ENCODE measurements around the gene DTX2.
"Not testable (repeated sequence)": the region's sequence is repeated elsewhere in the genome, so short reads cannot be mapped to it uniquely, and the experiment has no call there.

The DTX2 gene

GRCh38 chr7:76464959-76465358, 3.5 kb downstream of the DTX2 start:
- CTCF ChIA-PET; H3K4me3 ChIP-seq (ENCODE audit: low read depth, low read length); DNase-seq (ENCODE audit: low read depth, low spot score); POLR2A ChIA-PET: not testable (repeated sequence)

DNA sequence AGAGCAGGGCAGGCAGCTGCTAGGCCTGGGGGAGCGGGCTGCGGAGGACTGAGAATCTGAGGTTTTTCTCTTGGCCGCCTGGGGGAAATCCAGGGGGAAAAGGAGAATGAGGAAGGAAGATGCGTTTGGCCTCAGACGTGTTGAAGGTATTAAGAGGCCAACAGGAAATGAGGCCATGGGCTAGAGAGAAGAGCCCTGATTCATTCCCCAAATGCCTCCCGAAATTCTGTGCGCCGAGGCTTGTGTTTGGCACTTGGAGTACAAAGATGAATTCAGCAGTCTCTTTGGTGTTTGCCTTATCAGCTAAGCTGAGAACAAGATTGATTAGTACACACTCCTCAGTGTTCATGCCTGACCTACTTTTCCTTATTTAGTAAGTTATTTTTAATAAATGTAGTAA, 4.4 kb downstream of the DTX2 start:
- DNase-seq (ENCODE audit: low read depth, low spot score); CTCF ChIA-PET; H3K4me3 ChIP-seq (ENCODE audit: low read depth, low read length); POLR2A ChIA-PET: not testable (repeated sequence)

- H3K4me3 ChIP-seq (ENCODE audit: low read depth, low read length); DNase-seq (ENCODE audit: low read depth, low spot score); POLR2A ChIA-PET; CTCF ChIA-PET: not testable (repeated sequence)
Observed at GRCh38 chr7:76467743-76468404, 6.4 kb downstream of the DTX2 start.

GRCh38 chr7:76471556-76472221, 10.2 kb downstream of the DTX2 start:
- CTCF ChIA-PET; DNase-seq (ENCODE audit: low read depth, low spot score); H3K4me3 ChIP-seq (ENCODE audit: low read depth, low read length); POLR2A ChIA-PET: not testable (repeated sequence)

DNA sequence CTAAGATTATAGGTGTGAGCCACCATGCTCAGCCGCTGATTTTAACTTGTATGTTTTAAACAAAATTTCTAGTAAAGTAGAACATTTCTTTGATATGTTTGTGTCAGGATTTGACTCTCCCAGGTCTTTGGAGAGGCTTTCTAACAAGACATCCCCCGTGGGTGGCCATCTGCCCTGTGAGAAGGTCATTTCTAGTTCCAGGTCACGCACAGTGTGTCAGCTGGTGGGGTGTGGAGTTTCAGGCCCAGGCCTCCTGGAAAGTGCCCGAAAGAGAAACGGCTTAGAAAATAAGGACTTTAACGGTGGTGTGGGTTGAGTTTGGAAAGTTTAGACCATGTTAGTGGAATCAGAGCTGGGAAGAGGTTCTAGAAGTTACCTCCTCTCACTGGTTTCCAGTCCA, 11.6 kb downstream of the DTX2 start:
- H3K4me3 ChIP-seq (ENCODE audit: low read depth, low read length); POLR2A ChIA-PET; DNase-seq (ENCODE audit: low read depth, low spot score); CTCF ChIA-PET: not testable (repeated sequence)

- DNase-seq (ENCODE audit: low read depth, low spot score); CTCF ChIA-PET; H3K4me3 ChIP-seq (ENCODE audit: low read depth, low read length); POLR2A ChIA-PET: not testable (repeated sequence)
Observed at GRCh38 chr7:76476280-76476679, 14.8 kb downstream of the DTX2 start.

DNA sequence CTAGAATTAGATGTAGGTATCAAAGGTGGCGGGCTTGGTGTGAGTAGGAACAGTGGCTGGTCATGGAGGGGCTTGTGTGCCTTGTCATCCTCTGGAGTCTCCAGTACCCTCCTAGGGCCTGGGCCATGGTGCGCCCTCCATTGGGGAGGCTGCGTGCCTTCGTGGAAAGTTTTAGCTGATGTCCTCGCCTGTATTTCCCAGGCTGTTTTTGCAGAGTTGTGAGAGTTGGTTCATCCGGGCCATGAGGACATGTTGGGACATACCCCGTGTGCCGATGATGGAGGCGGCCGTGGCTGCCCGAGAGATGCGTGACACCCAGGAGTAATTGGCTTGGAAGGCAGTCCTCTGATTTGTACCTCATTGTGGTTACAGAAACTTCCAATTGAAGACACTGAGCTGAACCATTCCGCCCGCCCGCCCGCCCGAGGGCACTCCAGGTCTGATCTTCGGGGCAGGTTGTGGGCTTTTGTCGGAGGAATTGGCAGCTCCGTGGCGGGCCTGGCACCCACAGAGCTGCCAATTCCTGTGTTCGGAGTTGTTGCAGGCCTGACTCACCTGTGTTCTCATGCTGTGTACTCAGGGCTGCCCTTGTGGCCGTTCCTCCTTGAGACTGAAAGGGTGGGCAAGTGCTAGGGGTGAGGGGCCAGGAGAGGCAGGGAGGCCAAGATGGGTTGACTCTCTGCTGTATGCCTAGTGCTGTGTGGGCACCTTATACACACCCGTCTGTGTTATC, 15.4 kb downstream of the DTX2 start:
- CTCF ChIA-PET; DNase-seq (ENCODE audit: low read depth, low spot score); POLR2A ChIA-PET; H3K4me3 ChIP-seq (ENCODE audit: low read depth, low read length): not testable (repeated sequence)

DNA sequence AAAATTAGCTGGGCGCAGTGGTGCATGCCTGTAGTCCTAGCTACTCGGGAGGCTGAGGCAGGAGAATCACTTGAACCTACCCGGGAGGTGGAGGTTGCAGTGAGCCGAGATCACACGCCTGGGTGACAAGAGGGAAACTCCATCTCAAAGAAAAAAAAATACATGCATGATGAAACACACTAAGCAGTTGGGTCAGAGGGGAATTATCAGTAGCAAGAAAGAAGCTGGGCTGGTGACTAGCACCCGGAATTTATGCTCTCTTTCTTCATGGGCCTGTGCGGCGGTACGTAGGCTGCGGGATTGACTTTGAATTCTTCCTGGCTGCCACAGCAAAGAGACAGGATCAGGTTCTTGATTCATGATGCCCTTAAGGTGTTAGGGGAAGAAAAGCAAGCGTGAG, 18.1 kb downstream of the DTX2 start:
- CTCF ChIA-PET; POLR2A ChIA-PET; DNase-seq (ENCODE audit: low read depth, low spot score); H3K4me3 ChIP-seq (ENCODE audit: low read depth, low read length): not testable (repeated sequence)

DNA sequence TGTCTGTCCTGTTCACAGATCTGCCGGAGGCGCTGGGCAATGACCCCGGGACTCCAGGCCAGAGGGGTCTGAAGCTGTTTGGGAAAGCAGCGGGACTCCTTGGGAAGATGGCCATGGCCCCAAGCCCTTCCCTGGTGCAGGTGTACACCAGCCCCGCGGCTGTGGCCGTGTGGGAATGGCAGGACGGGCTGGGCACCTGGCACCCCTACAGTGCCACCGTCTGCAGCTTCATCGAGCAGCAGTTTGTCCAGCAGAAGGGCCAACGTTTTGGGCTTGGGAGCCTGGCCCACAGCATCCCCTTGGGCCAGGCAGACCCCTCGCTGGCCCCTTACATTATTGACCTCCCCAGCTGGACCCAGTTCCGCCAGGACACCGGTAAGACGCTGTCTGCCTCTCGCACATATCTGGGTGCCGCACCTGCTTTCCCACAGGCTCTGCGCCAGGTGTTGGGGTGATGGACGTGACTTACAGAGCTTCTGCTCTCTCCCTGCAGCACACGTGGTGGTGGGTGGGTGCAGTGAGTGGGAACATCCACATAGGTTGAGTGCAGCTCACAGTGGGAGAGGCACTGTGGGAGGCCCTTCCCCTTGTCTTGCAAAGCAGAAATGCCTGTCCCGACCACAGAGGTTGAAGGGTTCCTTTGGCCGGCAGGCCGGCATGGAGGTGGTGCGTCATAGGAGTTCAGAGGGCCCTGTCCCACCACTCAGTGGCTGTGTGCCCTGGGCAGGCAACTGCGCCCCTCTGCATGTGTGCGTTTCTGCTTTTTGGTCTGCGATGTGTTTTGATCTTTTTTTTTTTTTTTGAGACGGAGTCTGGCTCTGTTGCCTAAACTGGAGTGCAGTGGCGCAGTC, 19.1 kb downstream of the DTX2 start:
- H3K4me3 ChIP-seq (ENCODE audit: low read depth, low read length); POLR2A ChIA-PET; DNase-seq (ENCODE audit: low read depth, low spot score); CTCF ChIA-PET: not testable (repeated sequence)

- H3K4me3 ChIP-seq (ENCODE audit: low read depth, low read length); DNase-seq (ENCODE audit: low read depth, low spot score); POLR2A ChIA-PET; CTCF ChIA-PET: not testable (repeated sequence)
Observed at GRCh38 chr7:76482660-76483059, 21.2 kb downstream of the DTX2 start.

- POLR2A ChIA-PET; CTCF ChIA-PET; DNase-seq (ENCODE audit: low read depth, low spot score); H3K4me3 ChIP-seq (ENCODE audit: low read depth, low read length): not testable (repeated sequence)
Observed at GRCh38 chr7:76483081-76483480, 21.6 kb downstream of the DTX2 start.

- DNase-seq (ENCODE audit: low read depth, low spot score); CTCF ChIA-PET; H3K4me3 ChIP-seq (ENCODE audit: low read depth, low read length); POLR2A ChIA-PET: not testable (repeated sequence)
Observed at GRCh38 chr7:76484456-76484855, 22.9 kb downstream of the DTX2 start.

GRCh38 chr7:76485822-76486610, 24.5 kb downstream of the DTX2 start:
- CTCF ChIA-PET; POLR2A ChIA-PET; DNase-seq (ENCODE audit: low read depth, low spot score); H3K4me3 ChIP-seq (ENCODE audit: low read depth, low read length): not testable (repeated sequence)

DNA sequence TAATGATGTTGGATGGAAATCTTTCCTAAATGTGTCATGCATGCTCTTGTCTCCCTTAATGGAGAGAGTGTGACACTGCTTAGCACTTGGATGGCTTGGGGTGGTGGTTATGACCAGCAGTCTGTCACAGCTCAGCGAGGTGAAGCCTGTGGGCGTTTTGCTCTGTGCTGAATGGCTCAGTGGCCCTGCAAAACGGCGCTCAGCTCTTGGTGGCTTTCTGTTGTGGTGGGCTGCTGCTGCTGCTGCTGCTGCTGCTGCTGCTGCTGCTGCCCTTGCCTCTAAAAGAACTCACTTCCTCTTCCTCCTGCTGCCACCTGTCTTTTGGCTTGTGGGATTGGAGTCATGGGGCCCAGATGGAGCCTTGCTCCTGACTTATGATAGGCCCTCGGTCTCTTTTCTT, 25.1 kb downstream of the DTX2 start:
- DNase-seq (ENCODE audit: low read depth, low spot score); POLR2A ChIA-PET; H3K4me3 ChIP-seq (ENCODE audit: low read depth, low read length); CTCF ChIA-PET: not testable (repeated sequence)

DNA sequence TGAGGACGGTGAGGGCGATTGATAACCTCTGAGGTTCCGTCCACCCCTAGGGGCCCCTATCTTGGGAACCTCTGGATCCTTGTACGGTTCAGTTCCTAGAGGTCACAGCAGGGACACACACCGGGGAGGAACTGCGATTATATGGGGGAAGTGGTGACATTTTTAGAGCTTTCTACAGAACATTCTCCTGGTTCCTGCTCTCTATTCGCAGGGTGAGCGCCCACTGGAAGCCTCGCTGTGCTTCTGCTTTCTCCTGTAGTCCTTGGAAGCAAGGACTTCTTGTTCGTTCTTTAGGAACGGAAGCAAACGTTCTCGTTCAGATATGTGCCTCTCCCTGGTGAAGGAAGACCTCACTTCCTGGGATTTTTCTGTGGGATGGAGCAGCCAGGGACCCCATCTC, 26.5 kb downstream of the DTX2 start:
- H3K4me3 ChIP-seq (ENCODE audit: low read depth, low read length); DNase-seq (ENCODE audit: low read depth, low spot score); POLR2A ChIA-PET; CTCF ChIA-PET: not testable (repeated sequence)

DNA sequence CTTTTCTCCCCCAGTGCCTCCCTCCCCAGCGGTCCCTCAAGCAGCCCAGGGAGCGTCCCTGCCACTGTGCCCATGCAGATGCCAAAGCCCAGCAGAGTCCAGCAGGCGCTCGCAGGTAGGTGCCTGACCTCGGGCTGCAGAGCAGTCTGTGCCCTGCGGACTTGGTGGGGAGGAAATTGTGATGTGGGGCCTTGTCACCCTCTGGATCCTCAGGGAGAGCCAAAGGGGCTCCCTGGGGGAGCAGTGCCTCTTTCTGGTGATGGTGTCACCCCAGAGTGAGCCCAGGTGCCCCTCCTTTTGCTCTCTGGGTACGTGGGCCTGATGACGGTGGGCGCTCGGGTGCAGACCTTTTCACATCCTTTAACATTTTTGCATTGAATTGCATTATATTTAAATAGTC, 30.6 kb downstream of the DTX2 start:
- DNase-seq (ENCODE audit: low read depth, low spot score); POLR2A ChIA-PET; H3K4me3 ChIP-seq (ENCODE audit: low read depth, low read length); CTCF ChIA-PET: not testable (repeated sequence)
